Measurements from ENCODE around the gene MDGA2. TPM values are rescaled to one million over a fixed set of nuclear protein-coding genes. Genes with fewer than 3 reads are reported as not detected.

MDGA2 gene
- total and polyA plus RNA-seq, 2 of the 13 experiments (the other 11 are each of a cell fraction or from before 2014, with no cell fraction given): not detected

GRCh38 chr14:47065326-47065725, 610.1 kb downstream of the MDGA2 start:
- Histone ChIP-seq H3K27me3 (ENCODE audit: control insufficient read depth in 1 of 2, insufficient read depth in 2 of 2, low read length in 2 of 2) (no peaks in the 10 kb centered on the region; a peak in 1 of 5 replicates), H3K4me3 (replicated peaks in 1 of 3; ENCODE audit: insufficient read depth in 1 of 3, low read depth in 2 of 3, low read length in 3 of 3) (no peak overlapping the region), H3K4me2 (ENCODE audit: low read depth, low read length) (no peak overlapping the region), H3K4me1 (ENCODE audit: insufficient read depth, low read length) (no peaks in the 10 kb centered on the region), H3K9me3 (ENCODE audit: low read length) (no peaks in the 10 kb centered on the region), H3K79me2 (ENCODE audit: insufficient read depth, low read length) (no peaks in the 10 kb centered on the region), H4K20me1 (ENCODE audit: insufficient read depth, low read length) (no peaks in the 10 kb centered on the region), H3K36me3 (replicated peaks in 1 of 2; ENCODE audit: control insufficient read depth in 1 of 2, insufficient read depth in 2 of 2, low read length in 2 of 2) (no peaks in the 10 kb centered on the region), H3K27ac (ENCODE audit: extremely low read length, insufficient read depth, low read length) (no peak overlapping the region), H3K9ac (ENCODE audit: insufficient read depth, low read depth, low read length) (no peak overlapping the region), H2AFZ (ENCODE audit: low read length) (no peak overlapping the region)
- 0% methylated on average over 1 of the region's 1 CpG for WGBS (ENCODE audit: low lambda C conversion rate)
- POLR2A ChIA-PET: no interaction called here
- no peak for FAIRE-seq
- no peak for DNase-seq (ENCODE audit: low spot score)
- intact Hi-C loops (cut with micrococcal nuclease; ENCODE audit: unreplicated experiment): no loop called here
- in situ Hi-C loops (cut with HindIII; ENCODE audit: extremely low pct_ligation_motif_present, low pct_unique_long_range_greater_than_20kb): no loop called here
- BruUV-seq (replicated peaks): no TSS peak
- ATAC-seq: no peak
- CTCF ChIA-PET (ENCODE audit: low intra/inter-chr PET ratio, low total read pairs): no interaction called here
- no peak for TF ChIP-seq NKX3-1 (CRISPR knock-in tag; IDR thresholded peaks at IDR 0.05)
- no peak for TF ChIP-seq KAT8 (CRISPR knock-in tag; IDR thresholded peaks at IDR 0.05)
- no peak for TF ChIP-seq ZNF224 (CRISPR knock-in tag; IDR thresholded peaks at IDR 0.05)
- TF ChIP-seq DZIP1 (CRISPR knock-in tag; IDR thresholded peaks at IDR 0.05): no peak
- TF ChIP-seq ZGPAT (CRISPR knock-in tag; IDR thresholded peaks at IDR 0.05): no peak

All from HepG2 (cell line).